Measurements from ENCODE around the gene SYNRG.

Gene SYNRG

DNA sequence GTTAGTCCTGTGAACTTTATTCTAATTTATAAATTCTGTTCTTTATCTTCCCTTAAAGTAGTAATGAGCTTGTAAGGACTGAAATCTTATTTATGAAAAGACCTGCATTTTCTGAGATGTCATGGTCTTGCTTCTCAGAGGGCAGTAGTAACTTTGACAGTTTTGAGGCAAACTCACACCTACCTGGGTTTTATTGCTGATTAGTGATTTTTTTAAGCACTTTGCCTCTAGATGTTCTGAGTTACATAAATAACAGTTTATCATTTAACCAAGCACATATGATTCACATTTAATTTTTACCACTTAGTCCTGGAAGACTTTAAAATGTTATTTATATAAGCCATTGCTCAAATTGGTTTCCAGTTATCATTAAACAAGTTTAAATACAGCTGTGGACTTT lies 108.8 kb downstream of the SYNRG start:
- DNase-seq (ENCODE audit: low read depth), result no peak
- no peak overlapping the region for H3K4me3 ChIP-seq (ENCODE audit: low read length)
- TF ChIP-seq, protein P1, sequence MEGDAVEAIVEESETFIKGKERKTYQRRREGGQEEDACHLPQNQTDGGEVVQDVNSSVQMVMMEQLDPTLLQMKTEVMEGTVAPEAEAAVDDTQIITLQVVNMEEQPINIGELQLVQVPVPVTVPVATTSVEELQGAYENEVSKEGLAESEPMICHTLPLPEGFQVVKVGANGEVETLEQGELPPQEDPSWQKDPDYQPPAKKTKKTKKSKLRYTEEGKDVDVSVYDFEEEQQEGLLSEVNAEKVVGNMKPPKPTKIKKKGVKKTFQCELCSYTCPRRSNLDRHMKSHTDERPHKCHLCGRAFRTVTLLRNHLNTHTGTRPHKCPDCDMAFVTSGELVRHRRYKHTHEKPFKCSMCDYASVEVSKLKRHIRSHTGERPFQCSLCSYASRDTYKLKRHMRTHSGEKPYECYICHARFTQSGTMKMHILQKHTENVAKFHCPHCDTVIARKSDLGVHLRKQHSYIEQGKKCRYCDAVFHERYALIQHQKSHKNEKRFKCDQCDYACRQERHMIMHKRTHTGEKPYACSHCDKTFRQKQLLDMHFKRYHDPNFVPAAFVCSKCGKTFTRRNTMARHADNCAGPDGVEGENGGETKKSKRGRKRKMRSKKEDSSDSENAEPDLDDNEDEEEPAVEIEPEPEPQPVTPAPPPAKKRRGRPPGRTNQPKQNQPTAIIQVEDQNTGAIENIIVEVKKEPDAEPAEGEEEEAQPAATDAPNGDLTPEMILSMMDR (IDR thresholded peaks at IDR 0.05; ENCODE audit: insufficient read depth, low read depth, low read length, missing control alignments), result no peak

DNA sequence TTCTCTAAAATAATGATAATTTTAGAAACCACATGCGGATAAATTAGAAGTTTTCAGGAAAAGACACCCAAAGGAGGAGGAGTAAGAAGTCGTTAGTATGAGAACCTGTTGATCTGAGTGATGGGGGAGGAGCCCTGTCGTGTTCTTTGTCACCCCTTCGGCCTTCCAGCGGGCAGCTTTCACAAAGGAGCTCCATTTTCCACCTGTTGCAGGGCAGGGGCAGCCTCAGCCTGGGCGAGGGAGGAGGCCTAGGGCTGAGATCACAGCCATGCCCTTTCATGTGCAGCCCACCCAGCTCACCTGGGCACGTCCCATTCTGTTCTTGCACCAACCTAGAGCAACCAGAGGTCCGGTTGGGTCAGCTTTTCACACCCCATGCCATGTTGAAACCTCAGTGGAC lies 114.2 kb downstream of the SYNRG start:
- no peak for DNase-seq (ENCODE audit: low read depth)
- TF ChIP-seq, protein P1 (IDR thresholded peaks at IDR 0.05; ENCODE audit: insufficient read depth, low read depth, low read length, missing control alignments), result no peak
- no peak overlapping the region for H3K4me3 ChIP-seq (ENCODE audit: low read length)

DNA sequence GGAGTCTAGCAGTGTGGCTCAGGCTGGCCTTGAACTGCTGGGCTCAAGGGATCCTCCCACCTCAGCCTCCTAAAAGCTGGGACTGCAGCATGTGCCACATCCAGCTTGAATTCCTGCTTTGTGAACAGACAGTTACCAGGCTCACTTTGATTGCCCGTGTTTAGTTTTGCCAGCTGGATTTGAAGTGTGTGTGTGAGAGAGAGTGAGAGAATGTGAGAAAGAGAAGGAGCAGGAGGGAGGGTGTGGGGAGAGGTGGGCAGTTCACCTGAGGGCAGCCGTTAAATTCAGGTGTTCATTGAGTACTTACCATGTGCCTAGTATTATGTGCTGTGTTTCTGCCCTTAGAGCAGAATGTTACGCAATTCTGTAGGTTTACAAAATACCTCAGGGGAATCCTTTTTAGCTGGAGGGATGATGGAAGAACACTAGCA lies 114.8 kb downstream of the SYNRG start:
- no peak overlapping the region for H3K4me3 ChIP-seq (ENCODE audit: low read length)
- TF ChIP-seq, protein P1 (IDR thresholded peaks at IDR 0.05; ENCODE audit: insufficient read depth, low read depth, low read length, missing control alignments), result no peak
- no peak for DNase-seq (ENCODE audit: low read depth)

DNA sequence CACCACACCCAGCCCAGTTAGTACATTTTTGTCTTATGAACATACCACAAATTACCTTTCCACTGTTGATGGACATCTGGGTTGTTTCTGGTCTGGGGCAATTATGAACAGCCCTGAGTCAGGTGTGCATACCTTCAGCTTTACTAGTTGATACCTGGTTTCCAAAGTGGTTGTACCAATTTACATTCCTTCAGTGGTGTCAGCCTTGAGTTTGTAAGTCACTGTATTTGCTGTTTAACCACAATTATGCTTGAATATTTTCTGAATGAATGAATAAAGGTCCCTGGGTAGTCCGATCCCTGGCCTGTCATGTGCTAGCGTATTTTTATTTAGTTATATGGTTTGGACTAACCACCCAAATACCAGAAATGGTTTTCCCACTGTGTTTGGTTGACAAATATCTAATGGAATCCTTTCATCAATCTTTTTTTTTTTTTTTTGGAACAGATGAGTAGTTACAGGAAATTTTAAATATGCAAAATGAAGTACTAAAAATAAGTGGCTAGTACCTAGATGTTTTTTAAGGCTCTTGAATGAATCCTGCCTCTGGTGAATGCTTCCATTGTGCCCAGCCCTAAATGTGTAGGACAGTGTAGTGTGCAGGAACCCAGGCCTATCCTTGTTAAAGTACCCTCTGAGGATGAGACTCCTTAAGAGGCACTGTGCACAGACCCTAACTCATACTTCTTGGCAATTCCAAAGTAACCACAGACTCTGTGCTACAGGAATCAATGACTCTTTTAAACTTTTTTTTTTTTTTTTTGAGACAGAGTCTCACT lies 115.8 kb downstream of the SYNRG start:
- peak; percentile 96 for DNase-seq (ENCODE audit: low read depth)
- TF ChIP-seq, protein P1 (IDR thresholded peaks at IDR 0.05; ENCODE audit: insufficient read depth, low read depth, low read length, missing control alignments), result no peak
- H3K4me3 ChIP-seq (ENCODE audit: low read length), result no peak overlapping the region

DNA sequence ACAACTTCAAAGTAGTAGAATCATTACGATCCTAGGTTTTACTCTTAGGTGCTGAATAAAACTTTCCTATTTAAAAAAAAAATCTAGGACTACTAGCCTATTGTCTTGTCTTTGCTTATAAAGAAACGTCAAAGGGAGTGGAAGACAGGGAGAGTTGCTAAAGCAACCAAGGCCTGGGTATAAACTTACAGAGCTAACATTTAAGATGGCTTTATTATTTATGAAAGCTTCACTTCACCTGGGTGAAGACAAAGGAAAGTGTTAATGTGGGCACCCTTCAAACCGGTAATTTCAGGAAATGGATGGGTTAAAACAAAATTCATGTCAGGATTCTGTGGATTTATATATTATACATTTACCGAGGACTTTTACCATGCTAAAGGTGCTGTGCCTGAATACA lies 117.1 kb downstream of the SYNRG start:
- no peak for DNase-seq (ENCODE audit: low read depth)
- TF ChIP-seq, protein P1 (IDR thresholded peaks at IDR 0.05; ENCODE audit: insufficient read depth, low read depth, low read length, missing control alignments), result no peak

DNA sequence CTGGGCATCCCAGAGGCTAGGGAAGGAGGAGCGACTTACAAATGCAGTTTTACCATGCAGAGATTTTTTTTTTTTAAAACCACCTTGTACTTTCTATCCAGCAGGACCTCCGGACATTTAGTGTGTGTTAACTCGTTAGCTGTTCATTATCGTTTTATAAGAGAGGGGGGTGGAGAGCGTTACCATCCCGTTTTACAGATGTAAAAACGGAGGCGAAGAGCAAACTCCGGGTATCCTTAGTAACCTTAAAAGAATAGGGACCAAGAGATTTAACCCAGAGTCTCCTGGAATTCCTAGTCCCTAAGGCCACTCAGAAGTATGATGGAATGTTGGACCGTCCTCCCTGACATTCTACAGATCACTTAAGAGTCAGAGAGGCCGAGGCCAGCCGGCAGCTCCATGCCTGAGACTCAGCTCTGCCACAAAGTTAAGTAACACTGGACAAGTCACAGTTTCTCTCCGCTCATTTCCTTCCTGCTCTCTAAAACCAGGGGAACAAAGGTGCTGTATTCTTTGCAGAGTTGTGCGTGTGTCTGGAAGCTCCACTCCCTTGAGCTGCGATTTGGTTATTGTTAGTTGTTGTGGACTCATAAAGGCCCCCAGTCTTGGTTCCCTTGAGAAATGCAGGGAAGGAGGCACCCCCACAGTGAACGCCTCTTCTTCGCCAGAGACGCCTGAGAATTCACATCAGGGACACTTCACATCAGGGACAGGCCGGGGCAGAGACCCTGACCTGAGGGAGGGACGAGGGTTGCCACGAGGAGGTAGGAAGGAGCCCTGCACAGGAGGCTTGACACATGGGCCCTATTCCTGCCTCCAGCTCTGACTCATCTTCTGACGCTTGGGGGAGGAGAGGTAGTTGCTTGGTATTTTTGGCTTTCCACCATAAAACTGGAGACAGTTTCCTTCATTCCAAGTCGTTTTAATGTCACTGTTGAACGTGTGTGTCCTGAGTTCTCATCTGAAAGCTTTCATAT lies 118.3 kb downstream of the SYNRG start:
- TF ChIP-seq, protein P1 (IDR thresholded peaks at IDR 0.05; ENCODE audit: insufficient read depth, low read depth, low read length, missing control alignments), result no peak
- peak; percentile 91 for DNase-seq (ENCODE audit: low read depth)
- H3K4me3 ChIP-seq (ENCODE audit: low read length), result peak overlapping the region; percentile 80

More for the DNA sequence above, 117.1 kb downstream of the SYNRG start:
- peak overlapping the region; percentile 80 for H3K4me3 ChIP-seq (ENCODE audit: low read length)
